Heart right ventricle (tissue), 16 donors: ENCODE measurements around the gene HS6ST1. TPM values are rescaled to one million over a fixed set of nuclear protein-coding genes. Genes with fewer than 3 reads are reported as not detected.

Source experiments
- ATAC-seq, 8 donors: fragments of 200-7000 bp; cut with Tn5 transposase; one replicate each; pipeline ENCODE4 v1.9.1; 2020; ENCODE audit warnings: mild to moderate bottlenecking in 8 of 8, moderate library complexity in 8 of 8, moderate number of reproducible peaks in 1 of 8
- DNase-seq, 2 donors: peaks; one replicate each; pipeline ENCODE4 v3.0.0-alpha.2; 2020
- H3K27ac ChIP-seq, 10 donors: fragments of 200-600 bp; sonication (generic) in 2 of 10; one replicate each; pipeline versions ENCODE4 v1.5.0 to v1.8.0; 2020 to 2022; ENCODE audit warnings: mild to moderate bottlenecking in 3 of 10
- H3K27me3 ChIP-seq, 7 donors: fragments of 200-600 bp; one replicate each; pipeline ENCODE4 v1.8.0; 2021 to 2022; ENCODE audit warnings: mild to moderate bottlenecking in 2 of 7
- H3K36me3 ChIP-seq, 9 donors: fragments of 200-600 bp; sonication (generic) in 1 of 9; one replicate each; pipeline versions ENCODE4 v1.5.0 to v1.8.0; 2020 to 2022; ENCODE audit warnings: mild to moderate bottlenecking in 2 of 9
- H3K4me1 ChIP-seq, 9 donors: fragments of 200-600 bp; sonication (generic) in 1 of 9; one replicate each; pipeline versions ENCODE4 v1.5.0 to v1.8.0; 2020 to 2022; ENCODE audit warnings: mild to moderate bottlenecking in 4 of 9
- H3K4me3 ChIP-seq, 10 donors: fragments of 200-600 bp; sonication (generic) in 2 of 10; one replicate each; pipeline versions ENCODE4 v1.5.0 to v1.8.0; 2020 to 2022; ENCODE audit warnings: mild to moderate bottlenecking in 7 of 10, moderate library complexity in 2 of 10
- H3K9me3 ChIP-seq, 11 donors: fragments of 200-600 bp in 10 of 11; sonication (generic) in 2 of 11; one replicate each; pipeline versions ENCODE4 v1.5.0 to v1.8.0; 2013 to 2022; ENCODE audit warnings: mild to moderate bottlenecking in 2 of 11, control low read depth in 1 of 11, moderate library complexity in 1 of 11
- WGBS, 2 donors: extraction: QIAGEN DNeasy Blood & Tissue Kit; methylation state at CpG; one replicate each; pipeline ENCODE4 v1.1.7; 2013; ENCODE audit warnings: inconsistent platforms in 1 of 2; 5-methylcytosine and 5-hydroxymethylcytosine counted together
- intact Hi-C, 10 donors: fragments of 100-400 bp; cut with DNase I; formaldehyde crosslinking; loops; one replicate each; pipeline versions ENCODE4 v1.11.1 to v1.14.2; 2022
- polyA plus RNA-seq, 2 donors: library from polyadenylated mRNA; stranded (reverse); fragments of 200-250 nt; gene quantifications; one replicate each; pipeline ENCODE4 v1.2.3, GENCODE V29; 2013
- total RNA-seq, 10 donors: library from RNA; stranded (reverse); fragmentation: NEBNext Ultra II Directional in 3 of 10; extraction: Animal tissue kit (Norgen Biotek cat#: 25700) in 3 of 10; gene quantifications; one replicate each; pipeline versions ENCODE4 v1.2.1 to v1.2.4, GENCODE V29; 2021 to 2023
- TF ChIP-seq, protein P1 (sequence below), 9 donors: fragments of 200-600 bp; sonication (generic) in 2 of 9; IDR thresholded peaks; one replicate each; pipeline versions ENCODE4 v1.5.0 to v1.8.0; 2021 to 2022; ENCODE audit warnings: antibody characterized with exemption in 9 of 9, mild to moderate bottlenecking in 5 of 9, moderate library complexity in 1 of 9
- donor health status: Arrhythmogenic right ventricular cardiomyopathy.
- donor health status: ischemic (EF 13 %, LVEDD 7.1; RV severe dilation, severe dysfunction).
- donor health status: healthy with polysubstance abuse.
- donor health status: DM: no; HTN: yes; CAD: no.
- donor health status: DM: no; HTN: no; CAD: no.
- donor health status: ischemic (EF 25% LVEDD 6.9; RV normal size, moderate dysfunction).
- donor health status: ischemic (EF 25% LVEDD 5.7; RV mildly dilated, moderate dysfunction).
- donor health status: healthy.
- donor health status: DM: yes; HTN: yes; CAD: no.
- donor health status: Ischemic cardiomyopathy.
- donor health status: ischemic (EF 35%, LVEDD 5.7; RV mildly dilated, moderate dysfunction).
- donor health status: nonischemic (EF 11% LVEDD 7.7; RV severe dilation, severe dysfunction).
- donor health status: DM: yes; HTN: yes; CAD: no.
- donor health status: PGD.
- donor health status: ischemic (EF 29% LVEDD 5.4; RV normal size, mild dysfunction).
- donor health status: nonischemic (EF 23%, LVEDD 6.1; RV moderate dilation, normal function).

The HS6ST1 gene
- total and polyA plus RNA-seq, 12 donors: 10.5 to 51.6 (median 18.2) TPM

- peak in 1 of 2 donors; percentile 1 for DNase-seq
- Histone ChIP-seq H3K9me3 (no peaks in the 10 kb centered on the region), H3K4me1 (peaks cover 22 to 96% (median 50%) of the 10 kb centered on the region in 9 donors), H3K27ac (no peak overlapping the region), H3K27me3 (no peaks in the 10 kb centered on the region), H3K36me3 (peaks cover 0 to 6% (median 0%) of the 10 kb centered on the region in 9 donors), H3K4me3 (no peak overlapping the region)
- TF ChIP-seq, protein P1, sequence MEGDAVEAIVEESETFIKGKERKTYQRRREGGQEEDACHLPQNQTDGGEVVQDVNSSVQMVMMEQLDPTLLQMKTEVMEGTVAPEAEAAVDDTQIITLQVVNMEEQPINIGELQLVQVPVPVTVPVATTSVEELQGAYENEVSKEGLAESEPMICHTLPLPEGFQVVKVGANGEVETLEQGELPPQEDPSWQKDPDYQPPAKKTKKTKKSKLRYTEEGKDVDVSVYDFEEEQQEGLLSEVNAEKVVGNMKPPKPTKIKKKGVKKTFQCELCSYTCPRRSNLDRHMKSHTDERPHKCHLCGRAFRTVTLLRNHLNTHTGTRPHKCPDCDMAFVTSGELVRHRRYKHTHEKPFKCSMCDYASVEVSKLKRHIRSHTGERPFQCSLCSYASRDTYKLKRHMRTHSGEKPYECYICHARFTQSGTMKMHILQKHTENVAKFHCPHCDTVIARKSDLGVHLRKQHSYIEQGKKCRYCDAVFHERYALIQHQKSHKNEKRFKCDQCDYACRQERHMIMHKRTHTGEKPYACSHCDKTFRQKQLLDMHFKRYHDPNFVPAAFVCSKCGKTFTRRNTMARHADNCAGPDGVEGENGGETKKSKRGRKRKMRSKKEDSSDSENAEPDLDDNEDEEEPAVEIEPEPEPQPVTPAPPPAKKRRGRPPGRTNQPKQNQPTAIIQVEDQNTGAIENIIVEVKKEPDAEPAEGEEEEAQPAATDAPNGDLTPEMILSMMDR (IDR thresholded peaks at IDR 0.05): no peak
- intact Hi-C loops: loop anchor here in 3 of 10 donors (10.0 kb wide), 2 partner anchors 126 to 136 kb away; no protein-coding TSS in a partner anchor
- 94 to 96% methylated on average over 7 of the region's 7 CpGs for WGBS, 2 donors
- ATAC-seq: no peak
These were observed 7.4 kb downstream of the HS6ST1 start for GRCh38 chr2:128311216-128311754.

GRCh38 chr2:128310761-128311160, 7.9 kb downstream of the HS6ST1 start:
- TF ChIP-seq, protein P1 (IDR thresholded peaks at IDR 0.05): no peak
- no peak overlapping the region for H3K4me3 ChIP-seq
- intact Hi-C loops: loop anchor here in 3 of 10 donors (10.0 kb wide), 2 partner anchors 126 to 136 kb away; no protein-coding TSS in a partner anchor
- no peak overlapping the region for H3K27ac ChIP-seq
- 64 to 72% methylated on average over 4 of the region's 4 CpGs for WGBS, 2 donors
- H3K36me3 ChIP-seq: peaks cover 0 to 5% (median 0%) of the 10 kb centered on the region in 9 donors
- no peaks in the 10 kb centered on the region for H3K9me3 ChIP-seq
- ATAC-seq: no peak
- H3K4me1 ChIP-seq: peaks cover 21 to 96% (median 50%) of the 10 kb centered on the region in 9 donors
- no peaks in the 10 kb centered on the region for H3K27me3 ChIP-seq
- DNase-seq: peak in 1 of 2 donors; percentile 3

GRCh38 chr2:128310094-128310716, 8.5 kb downstream of the HS6ST1 start:
- intact Hi-C loops: loop anchor here in 3 of 10 donors (10.0 kb wide), 2 partner anchors 125 to 135 kb away; no protein-coding TSS in a partner anchor
- DNase-seq (peak in 1 of 2 donors; percentile 8), ATAC-seq (no peak)
- no peak overlapping the region for H3K4me3 ChIP-seq
- no peak overlapping the region for H3K27ac ChIP-seq
- 96 to 97% methylated on average over 12 of the region's 12 CpGs for WGBS, 2 donors
- no peaks in the 10 kb centered on the region for H3K27me3 ChIP-seq
- H3K9me3 ChIP-seq: no peaks in the 10 kb centered on the region
- no peaks in the 10 kb centered on the region for H3K36me3 ChIP-seq
- TF ChIP-seq, protein P1 (IDR thresholded peaks at IDR 0.05): no peak
- H3K4me1 ChIP-seq: peaks cover 26 to 96% (median 52%) of the 10 kb centered on the region in 9 donors

DNA sequence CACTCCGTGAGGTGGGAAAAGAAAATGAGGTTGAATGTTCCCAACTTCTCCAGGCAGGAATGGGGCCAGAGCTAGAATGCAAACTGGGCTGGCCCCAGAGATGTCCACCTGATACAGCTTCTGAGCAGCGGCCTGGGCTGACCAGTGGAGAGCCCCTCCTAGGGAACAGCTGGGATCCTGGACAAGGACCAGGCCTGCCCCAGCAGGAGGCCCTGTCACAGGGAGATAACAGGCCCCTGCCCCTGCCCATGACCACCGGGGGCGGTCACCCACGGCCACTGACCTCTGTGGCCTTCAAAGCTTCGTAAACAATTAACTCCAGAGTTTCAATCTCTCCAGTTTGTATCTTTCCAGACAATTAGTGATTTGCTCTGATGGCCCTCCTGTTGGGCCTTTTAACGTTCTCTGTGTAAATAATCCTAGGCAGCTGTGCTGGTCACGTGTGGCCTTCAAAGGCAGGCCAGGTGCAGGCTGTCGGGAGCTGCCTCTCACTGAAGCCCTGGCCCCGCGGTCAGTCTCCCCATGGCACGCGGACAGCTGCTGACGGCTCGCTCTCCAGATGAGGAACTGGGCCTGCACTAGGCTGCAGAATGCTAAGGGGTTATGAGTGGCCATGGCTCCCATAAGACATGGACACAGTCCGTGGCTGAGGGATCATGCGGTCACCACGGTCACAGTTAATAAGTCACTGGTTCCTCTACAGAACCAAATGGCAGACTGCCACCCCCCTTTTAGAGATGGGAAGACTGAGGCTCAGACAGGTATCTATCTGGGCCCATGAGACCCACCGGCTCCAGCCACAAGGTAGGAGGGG, 9.2 kb downstream of the HS6ST1 start:
- H3K36me3 ChIP-seq: no peaks in the 10 kb centered on the region
- H3K27ac ChIP-seq: peak overlapping the region in 1 of 10 donors; percentile 15
- peaks cover 32 to 98% (median 59%) of the 10 kb centered on the region in 9 donors for H3K4me1 ChIP-seq
- no peak overlapping the region for H3K4me3 ChIP-seq
- WGBS, 2 donors: 56% methylated on average over 19 of the region's 19 CpGs
- intact Hi-C loops: loop anchor here in 8 of 10 donors (2.0 to 10.0 kb wide), 4 partner anchors 35 to 135 kb away; no protein-coding TSS in a partner anchor
- TF ChIP-seq, protein P1 (IDR thresholded peaks at IDR 0.05): no peak
- peak in 1 of 2 donors; percentile 43 for DNase-seq
- H3K27me3 ChIP-seq: no peaks in the 10 kb centered on the region
- H3K9me3 ChIP-seq: no peaks in the 10 kb centered on the region
- ATAC-seq: peak in 5 of 8 donors; percentile 5 to 27 (median 24)
